GM23338 (cell line): ENCODE data around the gene DUSP15. TPM values are rescaled to one million over a fixed set of nuclear protein-coding genes. Genes with fewer than 3 reads are reported as not detected.

Experiments used
- ATAC-seq: fragments of 200-7000 bp; cut with Tn5 transposase; 3 replicates; pipeline ENCODE4 v1.9.1; 2020
- DNase-seq: peaks from one replicate; pipeline ENCODE4 v3.0.0-alpha.2; 2015; ENCODE audit warnings: low spot score
- H2AFZ ChIP-seq: fragments of 200-600 bp; sonication (generic); 2 replicates; pipeline ENCODE4 v1.8.0; 2016; ENCODE audit warnings: antibody characterized with exemption, mild to moderate bottlenecking, moderate library complexity
- H3F3A ChIP-seq: fragments of 200-600 bp; sonication (generic); replicated peaks from 2 replicates; pipeline ENCODE4 v1.8.0; 2017; ENCODE audit warnings: antibody characterized with exemption, mixed run types, low read depth
- H3K27ac ChIP-seq: fragments of 200-600 bp; sonication (generic); 2 replicates; pipeline ENCODE4 v1.6.1; 2016; ENCODE audit warnings: low read depth
- H3K27me3 ChIP-seq: fragments of 200-600 bp; sonication (generic); 2 replicates; pipeline ENCODE4 v1.8.0; 2016; ENCODE audit warnings: mild to moderate bottlenecking, mixed run types, moderate library complexity; ENCODE audit not compliant: insufficient read depth
- H3K36me3 ChIP-seq: fragments of 200-600 bp; sonication (generic); 2 replicates; pipeline ENCODE4 v1.8.0; 2016; ENCODE audit warnings: mild to moderate bottlenecking; ENCODE audit not compliant: insufficient read depth
- H3K4me1 ChIP-seq: fragments of 200-600 bp; sonication (generic); 2 replicates; pipeline ENCODE4 v1.8.0; 2016; ENCODE audit warnings: mild to moderate bottlenecking, moderate library complexity; ENCODE audit not compliant: insufficient read depth
- H3K4me2 ChIP-seq: fragments of 200-600 bp; sonication (generic); 2 replicates; pipeline ENCODE4 v1.7.1; 2017; ENCODE audit warnings: mixed run types
- H3K4me3 ChIP-seq: fragments of 200-600 bp; sonication (generic); 2 replicates; pipeline ENCODE4 v1.6.1; 2016; ENCODE audit warnings: mixed run types
- H3K79me2 ChIP-seq: fragments of 200-600 bp; sonication (generic); replicated peaks from 2 replicates; pipeline ENCODE4 v1.8.0; 2017; ENCODE audit warnings: mild to moderate bottlenecking; ENCODE audit not compliant: insufficient read depth
- H3K9me2 ChIP-seq: fragments of 200-600 bp; sonication (generic); 2 replicates; pipeline ENCODE4 v1.8.0; 2017; ENCODE audit not compliant: insufficient read depth
- H4K20me1 ChIP-seq: fragments of 200-600 bp; sonication (generic); replicated peaks from 2 replicates; pipeline ENCODE4 v1.8.0; 2017; ENCODE audit warnings: mild to moderate bottlenecking; ENCODE audit not compliant: insufficient read depth
- H3K27ac Mint-ChIP-seq: 2 replicates; pipeline ENCODE4 v1.8.0; 2020; ENCODE audit warnings: inconsistent platforms, mild to moderate bottlenecking, moderate library complexity, mixed read lengths
- H3K27me3 Mint-ChIP-seq: 3 replicates; pipeline ENCODE4 v1.8.0; 2022; ENCODE audit warnings: low read depth, mild to moderate bottlenecking, moderate library complexity, mixed read lengths, inconsistent platforms; ENCODE audit not compliant: insufficient read depth, poor library complexity
- H3K36me3 Mint-ChIP-seq: 3 replicates; pipeline ENCODE4 v1.8.0; 2021; ENCODE audit warnings: low read depth, mild to moderate bottlenecking, inconsistent platforms, moderate library complexity, mixed read lengths
- H3K4me1 Mint-ChIP-seq: 3 replicates; pipeline ENCODE4 v1.8.0; 2020; ENCODE audit warnings: mild to moderate bottlenecking, inconsistent platforms, mixed read lengths
- H3K4me3 Mint-ChIP-seq: 3 replicates; pipeline ENCODE4 v1.8.0; 2021; ENCODE audit warnings: moderate library complexity, mild to moderate bottlenecking, inconsistent platforms, mixed read lengths
- H3K9me3 Mint-ChIP-seq: 3 replicates; pipeline ENCODE4 v1.8.0; 2020; ENCODE audit warnings: moderate library complexity, mild to moderate bottlenecking, inconsistent platforms, mixed read lengths
- CREB1 ChIP-seq: fragments of 250-450 bp; sonication (Bioruptor Pico); IDR thresholded peaks from 2 replicates; pipeline ENCODE4 v1.5.0; 2020; ENCODE audit warnings: low read depth, mild to moderate bottlenecking, moderate library complexity
- CTCF ChIP-seq, 2 experiments: fragments of 200-600 bp in 1 of 2; sonication (generic) in 1 of 2; conservative IDR thresholded peaks; 2 replicates each; pipeline versions ENCODE4 v1.5.1 to v1.6.1; 2016 to 2017; ENCODE audit warnings: antibody characterized with exemption in 2 of 2, low read depth in 2 of 2, mild to moderate bottlenecking in 2 of 2, moderate library complexity in 1 of 2
- ETS1 ChIP-seq: IDR thresholded peaks from 2 replicates; pipeline ENCODE4 v1.6.1; 2016; ENCODE audit warnings: antibody characterized with exemption
- EZH2 ChIP-seq: fragments of 200-600 bp; sonication (generic); IDR thresholded peaks from one replicate; pipeline ENCODE4 v1.8.0; 2017; ENCODE audit warnings: antibody characterized with exemption, mild to moderate bottlenecking, low read depth; ENCODE audit not compliant: unreplicated experiment
- EZH2phosphoT487 ChIP-seq: fragments of 200-600 bp; sonication (generic); IDR thresholded peaks from one replicate; pipeline ENCODE4 v1.8.1; 2018; ENCODE audit warnings: antibody characterized with exemption; ENCODE audit not compliant: unreplicated experiment
- NANOG ChIP-seq: IDR thresholded peaks from 2 replicates; pipeline ENCODE4 v1.6.1; 2016; ENCODE audit warnings: antibody characterized with exemption, borderline replicate concordance
- POLR2AphosphoS5 ChIP-seq: IDR thresholded peaks from 2 replicates; pipeline ENCODE4 v1.6.1; 2016; ENCODE audit warnings: antibody characterized with exemption, low read depth
- REST ChIP-seq: IDR thresholded peaks from one replicate; pipeline ENCODE4 v1.6.1; 2018; ENCODE audit warnings: antibody characterized with exemption; ENCODE audit not compliant: unreplicated experiment
- STAT1 ChIP-seq: IDR thresholded peaks from one replicate; pipeline ENCODE4 v1.6.1; 2016; ENCODE audit warnings: antibody characterized with exemption; ENCODE audit not compliant: unreplicated experiment
- ZNF114 ChIP-seq: fragments of 250-450 bp; sonication (Bioruptor Pico); IDR thresholded peaks from 2 replicates; pipeline ENCODE4 v1.5.0; 2020; ENCODE audit warnings: mild to moderate bottlenecking, moderate library complexity
- ZNF331 ChIP-seq: fragments of 250-450 bp; sonication (Bioruptor Pico); IDR thresholded peaks from 2 replicates; pipeline ENCODE4 v1.5.0; 2020; ENCODE audit warnings: low read depth, mild to moderate bottlenecking, moderate library complexity
- ZNF462 ChIP-seq: fragments of 250-450 bp; sonication (Bioruptor Pico); IDR thresholded peaks from 2 replicates; pipeline ENCODE4 v1.5.0; 2020; ENCODE audit warnings: mild to moderate bottlenecking, moderate library complexity
- polyA plus RNA-seq: library from polyadenylated mRNA; unstranded; fragments of >200 nt; fragmentation: Nextera tagmentation; extraction: Ambion mirVana; gene quantifications from 2 replicates; pipeline ENCODE4 v1.2.1, GENCODE V29; 2016
- total RNA-seq: library from RNA; depleted of rRNA; stranded (reverse); fragments of >200 nt; shearing (Covaris generic); gene quantifications from 2 replicates; pipeline ENCODE4 v1.2.3, GENCODE V29; 2014

Gene DUSP15
- total and polyA plus RNA-seq, 2 experiments from 2014 or later: 0.61 to 2.8 TPM

- TF ChIP-seq CTCF (conservative IDR thresholded peaks at IDR 0.05; ENCODE audit: low read depth in 2 of 2) (no peak), STAT1 (no peak), ETS1 (no peak), ZNF114 (CRISPR knock-in tag) (no peak), REST (no peak), NANOG (no peak), POLR2AphosphoS5 (no peak), ZNF462 (CRISPR knock-in tag) (no peak), EZH2phosphoT487 (no peak), CREB1 (CRISPR knock-in tag) (no peak), ZNF331 (CRISPR knock-in tag) (no peak), EZH2 (no peak)
- peaks cover 35% of the 10 kb centered on the region for H3K27me3 Mint-ChIP-seq
- H3K4me3 ChIP-seq: peak overlapping the region; percentile 95; the same call in 1 of the 2 replicates
Measured at GRCh38 chr20:31871618-31871954, 1.3 kb upstream of the DUSP15 start.

More at GRCh38 chr20:31871618-31871954, 1.3 kb upstream of the DUSP15 start:
- no peak overlapping the region for H3K27ac ChIP-seq
- H3F3A ChIP-seq: peaks cover 7% of the 10 kb centered on the region; the same call in 1 of the 2 replicates
- no peak overlapping the region for H2AFZ ChIP-seq
- H4K20me1 ChIP-seq: no peaks in the 10 kb centered on the region; the same call in 1 of the 2 replicates
- H3K36me3 Mint-ChIP-seq: no peaks in the 10 kb centered on the region; the same call in 2 of the 3 replicates
- H3K4me1 ChIP-seq: peaks cover 14% of the 10 kb centered on the region; the same call in 1 of the 2 replicates
- ATAC-seq (no peak), DNase-seq (no peak)
- peaks cover 32% of the 10 kb centered on the region for H3K9me3 Mint-ChIP-seq
- H3K4me1 Mint-ChIP-seq: peaks cover 9% of the 10 kb centered on the region; the same call in 2 of the 3 replicates
- H3K27me3 ChIP-seq: peaks cover 59% of the 10 kb centered on the region
- no peaks in the 10 kb centered on the region for H3K9me2 ChIP-seq
- no peaks in the 10 kb centered on the region for H3K79me2 ChIP-seq
- no peak overlapping the region; the same call in 1 of the 2 replicates for H3K4me2 ChIP-seq
- H3K36me3 ChIP-seq: no peaks in the 10 kb centered on the region
- H3K4me3 Mint-ChIP-seq: 0 out of 3 replicates have a peak overlapping the region, but pooled peaks have one; percentile 76
- no peak overlapping the region for H3K27ac Mint-ChIP-seq
